HEK293T (cell line): Measurements from ENCODE around the gene MTCP1.

ENCODE experiments used
- ARNT ChIP-seq: fragments of 450-650 bp; IDR thresholded peaks from 2 replicates; pipeline ENCODE4 v1.6.1; 2017; ENCODE audit warnings: mild to moderate bottlenecking
- BHLHE40 ChIP-seq: fragments of 450-650 bp; IDR thresholded peaks from 2 replicates; pipeline ENCODE4 v1.6.1; 2016; ENCODE audit warnings: mild to moderate bottlenecking, moderate library complexity, borderline replicate concordance
- ELF4 ChIP-seq: fragments of 450-650 bp; IDR thresholded peaks from 2 replicates; pipeline ENCODE4 v1.6.1; 2017; ENCODE audit warnings: antibody characterized with exemption
- FOXA1 ChIP-seq: fragments of 450-650 bp; IDR thresholded peaks from 2 replicates; pipeline ENCODE4 v1.6.1; 2016; ENCODE audit warnings: mild to moderate bottlenecking
- FOXK2 ChIP-seq: fragments of 450-650 bp; IDR thresholded peaks from 2 replicates; pipeline ENCODE4 v1.6.1; 2016; ENCODE audit warnings: mild to moderate bottlenecking
- SP1 ChIP-seq: fragments of 450-650 bp; IDR thresholded peaks from 2 replicates; pipeline ENCODE4 v1.6.1; 2017
- SUZ12 ChIP-seq: fragments of 450-650 bp; IDR thresholded peaks from 2 replicates; pipeline ENCODE4 v1.6.1; 2016; ENCODE audit warnings: mild to moderate bottlenecking
- TARDBP ChIP-seq: fragments of 450-650 bp; IDR thresholded peaks from 2 replicates; pipeline ENCODE4 v1.6.1; 2016

- TF ChIP-seq FOXK2 (no peak), SUZ12 (no peak), ARNT (no peak), BHLHE40 (no peak), FOXA1 (no peak), ELF4 (no peak), TARDBP (no peak), SP1 (no peak)
These were observed 898 bp downstream of the MTCP1 start for GRCh38 chrX:155070038-155070437.
